CD4-positive, alpha-beta T cell (primary cell): Measurements from ENCODE around the gene NSG2. TPM values are rescaled to one million over a fixed set of nuclear protein-coding genes. Genes with fewer than 3 reads are reported as not detected.

Experiments
- ATAC-seq: fragments of 200-7000 bp; cut with Tn5 transposase; one replicate; pipeline ENCODE4 v1.10.0; 2022; ENCODE audit warnings: mild to moderate bottlenecking; ENCODE audit not compliant: poor library complexity
- CTCF ChIA-PET: fragments of 350-600 bp; sonication (Branson Sonifier 250); formaldehyde crosslinking; loops from one replicate; lab custom pipeline; 2021; ENCODE audit warnings: antibody characterized with exemption, inconsistent platforms; lab: Charles Lee
- POLR2A ChIA-PET: fragments of 350-600 bp; sonication (Branson Sonifier 250); formaldehyde crosslinking; loops from one replicate; lab custom pipeline; 2021; ENCODE audit warnings: antibody characterized with exemption, inconsistent platforms; lab: Charles Lee
- DNase-seq, 14 experiments: peaks; one replicate each; pipeline ENCODE4 v3.0.0-alpha.2; 2013 to 2020; ENCODE audit warnings: mixed read lengths in 2 of 14
- H3K27ac ChIP-seq, 2 donors: one replicate each; pipeline versions ENCODE4 v1.5.1 to v1.7.0; 2013; ENCODE audit warnings: low read length in 2 of 2, low read depth in 1 of 2, mild to moderate bottlenecking in 1 of 2
- H3K27me3 ChIP-seq, 2 experiments: 1 replicate in 1 of 2; 2 replicates in 1 of 2; pipeline versions ENCODE4 v1.6.1 to v1.7.0; 2013; ENCODE audit warnings: low read length in 2 of 2, control low read depth in 1 of 2, mild to moderate bottlenecking in 1 of 2, moderate library complexity in 1 of 2; ENCODE audit not compliant: insufficient read depth in 2 of 2, control insufficient read depth in 1 of 2
- H3K36me3 ChIP-seq: one replicate; pipeline ENCODE4 v1.6.1; 2013; ENCODE audit warnings: low read length, control low read depth; ENCODE audit not compliant: insufficient read depth
- H3K4me1 ChIP-seq: one replicate; pipeline ENCODE4 v1.6.1; 2013; ENCODE audit warnings: low read length, control low read depth; ENCODE audit not compliant: insufficient read depth
- H3K4me3 ChIP-seq: one replicate; pipeline ENCODE4 v1.5.1; 2013; ENCODE audit warnings: mild to moderate bottlenecking, low read length, moderate library complexity
- H3K9me3 ChIP-seq, 2 experiments: 1 replicate in 1 of 2; 2 replicates in 1 of 2; pipeline versions ENCODE4 v1.6.1 to v1.7.0; 2013; ENCODE audit warnings: low read length in 2 of 2, mild to moderate bottlenecking in 2 of 2, control low read depth in 1 of 2, moderate library complexity in 1 of 2; ENCODE audit not compliant: control insufficient read depth in 1 of 2, insufficient read depth in 1 of 2
- H3K27ac Mint-ChIP-seq: one replicate; pipeline ENCODE4 v1.8.0; 2020; ENCODE audit warnings: mixed read lengths
- H3K27me3 Mint-ChIP-seq: one replicate; pipeline ENCODE4 v1.8.0; 2021; ENCODE audit warnings: mixed read lengths
- H3K36me3 Mint-ChIP-seq: one replicate; pipeline ENCODE4 v1.8.0; 2021; ENCODE audit warnings: low read depth, mixed read lengths
- H3K4me1 Mint-ChIP-seq: one replicate; pipeline ENCODE4 v1.8.0; 2021; ENCODE audit warnings: low read depth, mixed read lengths
- H3K4me3 Mint-ChIP-seq: one replicate; pipeline ENCODE4 v1.8.0; 2020; ENCODE audit warnings: mild to moderate bottlenecking, mixed read lengths
- H3K9me3 Mint-ChIP-seq: one replicate; pipeline ENCODE4 v1.8.0; 2020; ENCODE audit warnings: mixed read lengths
- intact Hi-C, 2 experiments: fragments of 100-400 bp; cut with DNase I in 1 of 2; cut with micrococcal nuclease in 1 of 2; formaldehyde crosslinking; loops; one replicate each; pipeline versions ENCODE4 v1.15.1 to v1.9.0; 2023 to 2025; cut with DNase I, micrococcal nuclease
- total RNA-seq, 174 experiments: library from RNA in 2 of 174; stranded (reverse) in 2 of 174; gene quantifications; one replicate each; pipeline ENCODE4 v1.2.3 and lab custom pipeline; 2021 to 2026
- TF ChIP-seq, protein P1 (sequence below): fragments of 200-600 bp; IDR thresholded peaks from one replicate; pipeline ENCODE4 v1.8.0; 2022; ENCODE audit warnings: antibody characterized with exemption, mild to moderate bottlenecking

The NSG2 gene
- total RNA-seq, 2 experiments from 2014 or later = not detected

DNA sequence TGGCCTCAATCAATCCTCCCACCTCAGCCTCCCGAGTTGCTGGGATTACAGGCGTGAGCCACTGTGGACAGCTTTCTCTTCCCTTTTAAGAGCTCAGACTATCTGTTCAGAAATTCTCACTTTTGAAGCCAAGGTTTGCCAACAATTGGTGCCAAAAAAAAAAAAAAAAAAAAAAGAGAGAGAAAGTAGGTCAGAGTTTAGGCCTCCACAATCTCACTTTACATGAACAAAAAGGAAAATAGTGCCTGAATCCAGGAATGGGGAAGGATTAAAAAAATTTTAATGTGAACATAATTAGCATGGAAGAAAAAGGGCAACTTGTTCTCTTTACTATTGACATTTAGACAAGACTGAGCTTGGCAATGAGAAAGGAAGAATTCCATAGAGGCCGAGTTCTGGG lies 94.1 kb downstream of the NSG2 start:
- Histone ChIP-seq H3K27me3 (no peaks in the 10 kb centered on the region), H3K9me3 (no peaks in the 10 kb centered on the region), H3K4me3 (no peak overlapping the region), H3K27ac (no peak overlapping the region), H3K4me1 (no peaks in the 10 kb centered on the region), H3K36me3 (no peaks in the 10 kb centered on the region)
- Mint-ChIP-seq H3K36me3 (no peaks in the 10 kb centered on the region), H3K27me3 (no peaks in the 10 kb centered on the region), H3K4me3 (no peak overlapping the region), H3K27ac (no peak overlapping the region), H3K9me3 (no peaks in the 10 kb centered on the region), H3K4me1 (no peaks in the 10 kb centered on the region)
- intact Hi-C loops = no loop called here
- CTCF ChIA-PET = no interaction called here
- TF ChIP-seq, protein P1, sequence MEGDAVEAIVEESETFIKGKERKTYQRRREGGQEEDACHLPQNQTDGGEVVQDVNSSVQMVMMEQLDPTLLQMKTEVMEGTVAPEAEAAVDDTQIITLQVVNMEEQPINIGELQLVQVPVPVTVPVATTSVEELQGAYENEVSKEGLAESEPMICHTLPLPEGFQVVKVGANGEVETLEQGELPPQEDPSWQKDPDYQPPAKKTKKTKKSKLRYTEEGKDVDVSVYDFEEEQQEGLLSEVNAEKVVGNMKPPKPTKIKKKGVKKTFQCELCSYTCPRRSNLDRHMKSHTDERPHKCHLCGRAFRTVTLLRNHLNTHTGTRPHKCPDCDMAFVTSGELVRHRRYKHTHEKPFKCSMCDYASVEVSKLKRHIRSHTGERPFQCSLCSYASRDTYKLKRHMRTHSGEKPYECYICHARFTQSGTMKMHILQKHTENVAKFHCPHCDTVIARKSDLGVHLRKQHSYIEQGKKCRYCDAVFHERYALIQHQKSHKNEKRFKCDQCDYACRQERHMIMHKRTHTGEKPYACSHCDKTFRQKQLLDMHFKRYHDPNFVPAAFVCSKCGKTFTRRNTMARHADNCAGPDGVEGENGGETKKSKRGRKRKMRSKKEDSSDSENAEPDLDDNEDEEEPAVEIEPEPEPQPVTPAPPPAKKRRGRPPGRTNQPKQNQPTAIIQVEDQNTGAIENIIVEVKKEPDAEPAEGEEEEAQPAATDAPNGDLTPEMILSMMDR = no peak
- DNase-seq = no peak
- no peak for ATAC-seq
- POLR2A ChIA-PET = no interaction called here

DNA sequence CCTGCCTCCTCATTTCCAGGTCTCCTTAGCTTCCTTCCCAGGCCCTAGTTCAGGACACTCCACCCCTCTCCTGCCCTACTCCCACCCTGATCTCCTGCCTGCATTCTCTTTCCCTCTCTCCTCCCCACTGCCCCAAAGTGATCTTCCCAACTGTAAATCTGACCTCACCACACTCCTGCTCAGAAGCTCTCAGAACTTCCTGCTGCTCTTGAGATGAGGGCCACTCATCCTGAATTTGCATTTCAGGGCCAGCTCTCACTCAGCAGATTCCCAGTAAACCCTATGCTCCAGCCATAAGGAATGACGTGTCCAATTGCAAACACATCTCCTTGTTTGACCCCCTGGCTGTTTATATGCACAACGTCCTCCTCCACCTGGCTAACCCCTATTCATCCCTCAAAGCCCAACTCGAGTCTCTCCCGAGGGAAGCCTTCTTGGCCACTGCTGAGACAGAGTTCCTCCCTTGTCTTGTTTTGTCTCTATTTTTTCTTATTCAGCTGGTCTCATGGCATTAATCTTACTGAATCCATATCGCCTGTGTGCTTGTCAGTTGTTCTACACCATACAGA lies 95.0 kb downstream of the NSG2 start:
- intact Hi-C loops = no loop called here
- no peaks in the 10 kb centered on the region for H3K4me1 Mint-ChIP-seq
- Histone ChIP-seq H3K36me3 (no peaks in the 10 kb centered on the region), H3K9me3 (no peaks in the 10 kb centered on the region), H3K4me3 (no peak overlapping the region), H3K27ac (no peak overlapping the region), H3K4me1 (no peaks in the 10 kb centered on the region), H3K27me3 (no peaks in the 10 kb centered on the region)
- no peak overlapping the region for H3K4me3 Mint-ChIP-seq
- no peak overlapping the region for H3K27ac Mint-ChIP-seq
- no peak for DNase-seq
- TF ChIP-seq, protein P1 = no peak
- H3K36me3 Mint-ChIP-seq = no peaks in the 10 kb centered on the region
- CTCF ChIA-PET = no interaction called here
- no peak for ATAC-seq
- POLR2A ChIA-PET = no interaction called here
- H3K27me3 Mint-ChIP-seq = no peaks in the 10 kb centered on the region
- no peaks in the 10 kb centered on the region for H3K9me3 Mint-ChIP-seq

DNA sequence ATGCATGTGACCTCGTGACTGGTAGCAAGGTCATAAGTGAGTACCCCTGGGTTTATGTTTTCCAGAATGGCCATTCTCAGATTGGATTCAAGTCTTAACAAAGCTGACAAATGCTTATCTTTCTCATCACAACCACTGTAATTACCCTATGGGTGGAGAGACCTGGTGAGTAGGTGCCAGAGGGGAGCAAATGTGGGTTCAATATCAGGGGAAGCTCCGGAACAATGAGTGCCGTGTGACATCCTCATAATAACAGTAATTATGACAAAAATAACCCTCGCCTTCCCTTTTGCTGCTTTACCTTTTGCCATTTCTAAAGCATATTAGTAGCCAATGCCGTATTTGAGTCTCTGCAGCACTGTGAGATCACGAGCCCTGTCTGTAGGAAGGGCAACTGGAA lies 95.9 kb downstream of the NSG2 start:
- Mint-ChIP-seq H3K4me3 (no peak overlapping the region), H3K27ac (no peak overlapping the region), H3K27me3 (peaks cover 6% of the 10 kb centered on the region), H3K4me1 (no peaks in the 10 kb centered on the region), H3K9me3 (no peaks in the 10 kb centered on the region), H3K36me3 (no peaks in the 10 kb centered on the region)
- TF ChIP-seq, protein P1 = no peak
- no peaks in the 10 kb centered on the region for H3K4me1 ChIP-seq
- POLR2A ChIA-PET = no interaction called here
- intact Hi-C loops = no loop called here
- CTCF ChIA-PET = no interaction called here
- no peak overlapping the region for H3K4me3 ChIP-seq
- H3K9me3 ChIP-seq = no peaks in the 10 kb centered on the region
- DNase-seq (no peak), ATAC-seq (no peak)
- H3K36me3 ChIP-seq = no peaks in the 10 kb centered on the region
- no peak overlapping the region for H3K27ac ChIP-seq
- no peaks in the 10 kb centered on the region for H3K27me3 ChIP-seq
